HK-2 (cell line): Measurements from ENCODE around the gene OR52E8.

ENCODE experiments used
- DNase-seq: peaks from one replicate; pipeline ENCODE4 v3.0.0-alpha.2; 2018; ENCODE audit not compliant: unreplicated experiment

OR52E8 gene

DNA sequence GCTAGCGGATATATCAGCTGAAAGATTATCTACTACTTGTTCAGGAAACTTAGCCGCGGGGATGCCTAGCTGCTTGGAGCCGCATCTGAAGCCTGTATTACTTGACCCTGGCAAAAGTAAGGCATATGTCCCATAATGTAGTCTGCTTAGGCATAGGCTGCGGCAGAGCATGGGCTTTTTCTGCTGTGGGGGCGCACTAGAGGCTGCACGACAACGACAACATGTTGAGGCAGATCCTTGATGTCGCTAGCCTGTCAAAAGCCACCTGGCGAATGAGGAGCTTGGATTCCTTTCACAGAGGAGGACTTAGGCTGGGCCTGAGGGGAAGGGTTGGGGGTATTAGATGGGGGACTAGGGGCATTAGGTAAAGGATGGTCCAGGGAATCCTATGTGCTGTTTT lies 49.9 kb downstream of the OR52E8 start:
- DNase-seq: no peak
